Activated B cell treated with CpG ODN at 0.5 μM for 24 hours (primary cell): ENCODE measurements around the gene INPP4B. TPM values are rescaled to one million over a fixed set of nuclear protein-coding genes. Genes with fewer than 3 reads are reported as not detected.

Experiments used
- ATAC-seq: fragments of 200-7000 bp; cut with Tn5 transposase; one replicate; pipeline ENCODE4 v1.10.0; 2021; ENCODE audit warnings: low read depth, mild to moderate bottlenecking, moderate library complexity
- CTCF ChIA-PET: fragments of 350-600 bp; sonication (Branson Sonifier 250); formaldehyde crosslinking; loops from one replicate; lab custom pipeline; 2021; ENCODE audit warnings: antibody characterized with exemption; lab: Charles Lee
- POLR2A ChIA-PET: fragments of 350-600 bp; sonication (Branson Sonifier 250); formaldehyde crosslinking; loops from one replicate; lab custom pipeline; 2021; ENCODE audit warnings: antibody characterized with exemption; lab: Charles Lee
- DNase-seq: peaks from one replicate; pipeline ENCODE4 v3.0.0; 2022
- H3K27ac Mint-ChIP-seq: one replicate; pipeline ENCODE4 v1.8.0; 2020; ENCODE audit warnings: mixed read lengths
- H3K27me3 Mint-ChIP-seq: one replicate; pipeline ENCODE4 v1.8.0; 2021; ENCODE audit warnings: mixed read lengths
- H3K36me3 Mint-ChIP-seq: one replicate; pipeline ENCODE4 v1.8.0; 2021; ENCODE audit warnings: low read depth, mixed read lengths
- H3K4me1 Mint-ChIP-seq: one replicate; pipeline ENCODE4 v1.8.0; 2021; ENCODE audit warnings: mixed read lengths
- H3K4me3 Mint-ChIP-seq: one replicate; pipeline ENCODE4 v1.8.0; 2020; ENCODE audit warnings: mild to moderate bottlenecking, mixed read lengths
- H3K9me3 Mint-ChIP-seq: one replicate; pipeline ENCODE4 v1.8.0; 2020; ENCODE audit warnings: mixed read lengths
- CTCF ChIP-seq: fragments of 200-600 bp; IDR thresholded peaks from one replicate; pipeline ENCODE4 v1.8.0; 2022; ENCODE audit warnings: antibody characterized with exemption, mild to moderate bottlenecking
- intact Hi-C: fragments of 100-400 bp; cut with micrococcal nuclease; formaldehyde crosslinking; loops from one replicate; pipeline ENCODE4 v1.15.1; 2024
- total RNA-seq: library from RNA; stranded (reverse); gene quantifications from 2 replicates; pipeline ENCODE4 v1.2.3, GENCODE V29; 2022

The INPP4B gene
- total RNA-seq, 1 donor from 2014 or later = 0.11 TPM

- ChIA-PET POLR2A (no interaction called here), CTCF (interaction anchor here (0.6 kb wide), 1 partner anchor 41 kb away, joined by 3 read pairs; no protein-coding TSS in a partner anchor)
- no peaks in the 10 kb centered on the region for H3K4me1 Mint-ChIP-seq
- H3K36me3 Mint-ChIP-seq = no peaks in the 10 kb centered on the region
- DNase-seq (no peak), ATAC-seq (no peak)
- H3K4me3 Mint-ChIP-seq = no peak overlapping the region
- no peaks in the 10 kb centered on the region for H3K9me3 Mint-ChIP-seq
- intact Hi-C loops = no loop called here
- H3K27me3 Mint-ChIP-seq = no peaks in the 10 kb centered on the region
- TF ChIP-seq CTCF = no peak
- H3K27ac Mint-ChIP-seq = no peak overlapping the region
Measured at GRCh38 chr4:142817442-142817841, 28.7 kb downstream of the INPP4B start.

- no peak for TF ChIP-seq CTCF
- ChIA-PET CTCF (no interaction called here), POLR2A (no interaction called here)
- ATAC-seq (no peak), DNase-seq (no peak)
- intact Hi-C loops = no loop called here
- H3K9me3 Mint-ChIP-seq = no peaks in the 10 kb centered on the region
- H3K4me3 Mint-ChIP-seq = no peak overlapping the region
- no peak overlapping the region for H3K27ac Mint-ChIP-seq
- no peaks in the 10 kb centered on the region for H3K36me3 Mint-ChIP-seq
- no peaks in the 10 kb centered on the region for H3K4me1 Mint-ChIP-seq
- H3K27me3 Mint-ChIP-seq = no peaks in the 10 kb centered on the region
Measured at GRCh38 chr4:142815834-142816233, 30.3 kb downstream of the INPP4B start.

GRCh38 chr4:142813388-142813787 is 32.7 kb downstream of the INPP4B start:
- ATAC-seq (no peak), DNase-seq (no peak)
- H3K4me3 Mint-ChIP-seq = no peak overlapping the region
- H3K27ac Mint-ChIP-seq = no peak overlapping the region
- no peaks in the 10 kb centered on the region for H3K4me1 Mint-ChIP-seq
- intact Hi-C loops = no loop called here
- H3K36me3 Mint-ChIP-seq = no peaks in the 10 kb centered on the region
- ChIA-PET POLR2A (no interaction called here), CTCF (no interaction called here)
- TF ChIP-seq CTCF = no peak
- no peaks in the 10 kb centered on the region for H3K27me3 Mint-ChIP-seq
- no peaks in the 10 kb centered on the region for H3K9me3 Mint-ChIP-seq

- no peaks in the 10 kb centered on the region for H3K27me3 Mint-ChIP-seq
Measured at GRCh38 chr4:142812091-142812490, 34.0 kb downstream of the INPP4B start.

GRCh38 chr4:142811034-142811433 is 35.1 kb downstream of the INPP4B start:
- Mint-ChIP-seq H3K4me3 (no peak overlapping the region), H3K4me1 (no peaks in the 10 kb centered on the region), H3K9me3 (no peaks in the 10 kb centered on the region), H3K27me3 (no peaks in the 10 kb centered on the region), H3K36me3 (no peaks in the 10 kb centered on the region), H3K27ac (no peak overlapping the region)
- ChIA-PET POLR2A (no interaction called here), CTCF (no interaction called here)
- ATAC-seq (no peak), DNase-seq (no peak)
- intact Hi-C loops = no loop called here
- no peak for TF ChIP-seq CTCF

More at GRCh38 chr4:142812091-142812490, 34.0 kb downstream of the INPP4B start:
- H3K9me3 Mint-ChIP-seq = no peaks in the 10 kb centered on the region
- H3K4me1 Mint-ChIP-seq = no peaks in the 10 kb centered on the region
- CTCF ChIA-PET = no interaction called here
- H3K4me3 Mint-ChIP-seq = no peak overlapping the region
- H3K27ac Mint-ChIP-seq = no peak overlapping the region
- DNase-seq = no peak
- intact Hi-C loops = no loop called here
- POLR2A ChIA-PET = no interaction called here
- H3K36me3 Mint-ChIP-seq = no peaks in the 10 kb centered on the region
- no peak for ATAC-seq
- TF ChIP-seq CTCF = no peak
